Measurements from ENCODE around the gene MEG3. TPM values are rescaled to one million over a fixed set of nuclear protein-coding genes. Genes with fewer than 3 reads are reported as not detected.

Gene MEG3
- total and polyA plus RNA-seq, 9 of the 15 experiments (the other 6 are each of a cell fraction or from before 2014, with no cell fraction given), result 0.10 to 5.3 (median 1.0) TPM; not detected in 1

GRCh38 chr14:100810861-100811461 is 15.0 kb upstream of the MEG3 start:
- no TSS peak for BruUV-seq (replicated peaks)
- no peak overlapping the region for H3K9ac ChIP-seq (ENCODE audit: insufficient read depth in 1 of 2, low read depth in 2 of 2, low read length in 2 of 2)
- H3K9me3 ChIP-seq (replicated peaks; ENCODE audit: control insufficient read depth, insufficient read depth, low read depth, low read length), result peaks cover 22% of the 10 kb centered on the region
- in situ Hi-C loops (cut with MboI) (no loop called here), intact Hi-C loops (cut with micrococcal nuclease) (no loop called here)
- no peak overlapping the region for H3K27ac ChIP-seq (ENCODE audit: extremely low read depth, low read depth, low read length)
- H3K79me2 ChIP-seq (ENCODE audit: control insufficient read depth, insufficient read depth, low read length), result no peaks in the 10 kb centered on the region
- no peaks in the 10 kb centered on the region for H3K27me3 ChIP-seq (ENCODE audit: control insufficient read depth in 2 of 2, insufficient read depth in 2 of 2, low read length in 2 of 2)
- H3K36me3 ChIP-seq (ENCODE audit: control insufficient read depth, insufficient read depth, low read length), result no peaks in the 10 kb centered on the region
- H4K20me1 ChIP-seq (replicated peaks; ENCODE audit: control insufficient read depth, insufficient read depth, low read length), result no peaks in the 10 kb centered on the region
- H3K4me1 ChIP-seq (replicated peaks in 1 of 2; ENCODE audit: control insufficient read depth in 2 of 2, insufficient read depth in 2 of 2, low read length in 2 of 2), result no peaks in the 10 kb centered on the region
- ATAC-seq, result no peak
- H3K4me2 ChIP-seq (ENCODE audit: insufficient read depth, low read length), result no peak overlapping the region
- no peak overlapping the region for H3K4me3 ChIP-seq
- no peak for FAIRE-seq
- no peaks in the 10 kb centered on the region for H3K9me1 ChIP-seq (ENCODE audit: control insufficient read depth, insufficient read depth, low read length)
- no peak for DNase-seq (ENCODE audit: extremely low read depth in 1 of 4, low spot score in 3 of 4)
- H2AFZ ChIP-seq (ENCODE audit: low read depth, low read length), result no peak overlapping the region
- 81% methylated on average over 7 of the region's 21 CpGs for WGBS (ENCODE audit: insufficient coverage, low coverage, missing lambda C conversion rate)
- CTCF ChIA-PET (ENCODE audit: low intra/inter-chr PET ratio), result no interaction called here
- POLR2A ChIA-PET, result no interaction called here
- TF ChIP-seq BRCA1 (IDR thresholded peaks at IDR 0.05) (no peak), BRCA1 (CRISPR knock-in tag; IDR thresholded peaks at IDR 0.05) (no peak), ARID2 (IDR thresholded peaks at IDR 0.05) (no peak), AFF1 (IDR thresholded peaks at IDR 0.05; ENCODE audit: low read depth in 1 of 2, partially characterized antibody in 2 of 2) (no peak), ZEB2 (IDR thresholded peaks at IDR 0.05) (peak; percentile 49; the same call in 1 of the 2 replicates), STAT5B (CRISPR knock-in tag; IDR thresholded peaks at IDR 0.05) (no peak), ZNF280A (IDR thresholded peaks at IDR 0.05; ENCODE audit: low read depth, partially characterized antibody) (peak; percentile 63), BDP1 (IDR thresholded peaks at IDR 0.05; ENCODE audit: insufficient read depth, insufficient read length) (no peak), KLF1 (tag; IDR thresholded peaks at IDR 0.05) (no peak), FOXO4 (CRISPR knock-in tag; IDR thresholded peaks at IDR 0.05) (no peak), ARID4B (CRISPR knock-in tag; IDR thresholded peaks at IDR 0.05) (no peak)

Measured in K562 (cell line).